B cell (primary cell): Measurements from ENCODE around the gene TFEB. TPM values are rescaled to one million over a fixed set of nuclear protein-coding genes. Genes with fewer than 3 reads are reported as not detected.

Experiments
- ATAC-seq: fragments of 200-7000 bp; cut with Tn5 transposase; one replicate; pipeline ENCODE4 v1.10.0; 2021; ENCODE audit warnings: low read depth, mild to moderate bottlenecking, moderate number of reproducible peaks, moderate library complexity
- CTCF ChIA-PET: fragments of 350-600 bp; sonication (Branson Sonifier 250); formaldehyde crosslinking; loops from one replicate; lab custom pipeline; 2021; ENCODE audit warnings: antibody characterized with exemption, inconsistent platforms; lab: Charles Lee
- POLR2A ChIA-PET: fragments of 350-600 bp; sonication (Branson Sonifier 250); formaldehyde crosslinking; loops from one replicate; lab custom pipeline; 2021; ENCODE audit warnings: antibody characterized with exemption; lab: Charles Lee
- DNase-seq: peaks from one replicate; pipeline ENCODE4 v3.0.0; 2013
- H2AFZ ChIP-seq: 2 replicates; pipeline ENCODE4 v1.6.1; 2012; ENCODE audit warnings: mild to moderate bottlenecking, low read depth, low read length; ENCODE audit not compliant: insufficient read depth, poor library complexity, severe bottlenecking
- H3K27ac ChIP-seq, 2 donors: 1 replicate in 1 of 2; 2 replicates in 1 of 2; pipeline ENCODE4 v1.5.1; 2012 to 2013; ENCODE audit warnings: low read length in 2 of 2, mild to moderate bottlenecking in 2 of 2, moderate library complexity in 1 of 2
- H3K27me3 ChIP-seq, 4 experiments: fragments of 200-600 bp in 1 of 4; sonication (generic) in 1 of 4; replicated peaks in 1 of 4; 1 replicate in 2 of 4; 2 replicates in 2 of 4; pipeline versions ENCODE4 v1.6.1 to v1.7.0; 2013 to 2016; ENCODE audit warnings: low read length in 3 of 4, mild to moderate bottlenecking in 2 of 4, mixed read lengths in 1 of 4, moderate library complexity in 1 of 4; ENCODE audit not compliant: insufficient read depth in 4 of 4, control insufficient read depth in 3 of 4; ENCODE audit errors: control extremely low read depth in 1 of 4
- H3K36me3 ChIP-seq, 2 experiments: replicated peaks in 1 of 2; 1 replicate in 1 of 2; 2 replicates in 1 of 2; pipeline versions ENCODE4 v1.6.1 to v1.7.1; 2013; ENCODE audit warnings: low read length in 1 of 2; ENCODE audit not compliant: insufficient read depth in 2 of 2, control insufficient read depth in 1 of 2; ENCODE audit errors: control extremely low read depth in 1 of 2, extremely low read depth in 1 of 2
- H3K4me1 ChIP-seq, 2 donors: fragments of 200-600 bp in 1 of 2; sonication (generic) in 1 of 2; 1 replicate in 1 of 2; 2 replicates in 1 of 2; pipeline versions ENCODE4 v1.5.1 to v1.6.1; 2013 to 2017; ENCODE audit warnings: low read length in 2 of 2; ENCODE audit not compliant: control insufficient read depth in 2 of 2, insufficient read depth in 2 of 2
- H3K4me2 ChIP-seq: replicated peaks from 2 replicates; pipeline ENCODE3; 2012; ENCODE audit warnings: mild to moderate bottlenecking, low read depth, low read length; ENCODE audit not compliant: poor library complexity, severe bottlenecking
- H3K4me3 ChIP-seq, 5 experiments: fragments of 200-600 bp in 1 of 5; sonication (generic) in 1 of 5; 1 replicate in 3 of 5; 2 replicates in 2 of 5; pipeline versions ENCODE4 v1.5.1 to v1.7.0; 2011 to 2016; ENCODE audit warnings: low read length in 4 of 5, mild to moderate bottlenecking in 4 of 5, low read depth in 2 of 5, control low read depth in 1 of 5, moderate library complexity in 1 of 5; ENCODE audit not compliant: insufficient read depth in 1 of 5; ENCODE audit errors: control extremely low read depth in 1 of 5, extremely low read depth in 1 of 5
- H3K79me2 ChIP-seq: fragments of 200-600 bp; sonication (generic); one replicate; pipeline ENCODE4 v1.6.0; 2016; ENCODE audit warnings: low read length; ENCODE audit not compliant: control insufficient read depth, insufficient read depth
- H3K9ac ChIP-seq: fragments of 200-600 bp; sonication (generic); 2 replicates; pipeline ENCODE4 v1.6.1; 2017; ENCODE audit warnings: mild to moderate bottlenecking, low read length, moderate library complexity
- H3K9me3 ChIP-seq, 3 donors: one replicate each; pipeline versions ENCODE4 v1.6.1 to v1.7.1; 2013; ENCODE audit warnings: low read length in 2 of 3; ENCODE audit not compliant: control insufficient read depth in 2 of 3, insufficient read depth in 1 of 3; ENCODE audit errors: control extremely low read depth in 1 of 3
- H4K20me1 ChIP-seq: 2 replicates; pipeline ENCODE4 v1.6.0; 2012; ENCODE audit warnings: mild to moderate bottlenecking, low read length; ENCODE audit not compliant: insufficient read depth, control insufficient read depth, poor library complexity, severe bottlenecking
- H3K27ac Mint-ChIP-seq: one replicate; pipeline ENCODE4 v1.8.0; 2021; ENCODE audit warnings: mixed read lengths
- H3K27me3 Mint-ChIP-seq: one replicate; pipeline ENCODE4 v1.8.0; 2021; ENCODE audit warnings: mixed read lengths
- H3K4me1 Mint-ChIP-seq: one replicate; pipeline ENCODE4 v1.8.0; 2021; ENCODE audit warnings: mixed read lengths
- H3K4me3 Mint-ChIP-seq: one replicate; pipeline ENCODE4 v1.8.0; 2021; ENCODE audit warnings: mixed read lengths
- H3K9me3 Mint-ChIP-seq: one replicate; pipeline ENCODE4 v1.8.0; 2022; ENCODE audit warnings: mixed read lengths; ENCODE audit not compliant: insufficient read depth
- CTCF ChIP-seq: fragments of 200-600 bp; IDR thresholded peaks from one replicate; pipeline ENCODE4 v1.8.0; 2022; ENCODE audit warnings: antibody characterized with exemption, mild to moderate bottlenecking
- EZH2 ChIP-seq: IDR thresholded peaks from 2 replicates; pipeline ENCODE4 v1.6.1; 2012; ENCODE audit warnings: borderline replicate concordance, low read depth, mild to moderate bottlenecking, moderate library complexity, low read length; ENCODE audit not compliant: insufficient read depth, poor library complexity, severe bottlenecking
- WGBS: methylation state at CpG from one replicate; pipeline ENCODE4 v1.1.5; 2013; ENCODE audit warnings: missing lambda C conversion rate; ENCODE audit not compliant: insufficient coverage; 5-methylcytosine and 5-hydroxymethylcytosine counted together
- intact Hi-C: fragments of 100-400 bp; cut with micrococcal nuclease; formaldehyde crosslinking; loops from one replicate; pipeline ENCODE4 v1.10.0; 2022
- polyA plus RNA-seq: library from polyadenylated mRNA; depleted of rRNA; stranded (reverse); fragments of >200 nt; gene quantifications from 2 replicates; pipeline ENCODE4 v1.2.3, GENCODE V29; 2012
- total RNA-seq, 2 donors: library from RNA; stranded (reverse); fragments of 120-200 nt in 1 of 2; gene quantifications; 1 replicate in 1 of 2; 2 replicates in 1 of 2; pipeline versions ENCODE4 v1.2.3 to v1.2.4, GENCODE V29; 2013 to 2022

The TFEB gene
- total and polyA plus RNA-seq, 2 donors (not counting 1 experiment from before 2014, with no cell fraction given): 113 to 148 TPM

DNA sequence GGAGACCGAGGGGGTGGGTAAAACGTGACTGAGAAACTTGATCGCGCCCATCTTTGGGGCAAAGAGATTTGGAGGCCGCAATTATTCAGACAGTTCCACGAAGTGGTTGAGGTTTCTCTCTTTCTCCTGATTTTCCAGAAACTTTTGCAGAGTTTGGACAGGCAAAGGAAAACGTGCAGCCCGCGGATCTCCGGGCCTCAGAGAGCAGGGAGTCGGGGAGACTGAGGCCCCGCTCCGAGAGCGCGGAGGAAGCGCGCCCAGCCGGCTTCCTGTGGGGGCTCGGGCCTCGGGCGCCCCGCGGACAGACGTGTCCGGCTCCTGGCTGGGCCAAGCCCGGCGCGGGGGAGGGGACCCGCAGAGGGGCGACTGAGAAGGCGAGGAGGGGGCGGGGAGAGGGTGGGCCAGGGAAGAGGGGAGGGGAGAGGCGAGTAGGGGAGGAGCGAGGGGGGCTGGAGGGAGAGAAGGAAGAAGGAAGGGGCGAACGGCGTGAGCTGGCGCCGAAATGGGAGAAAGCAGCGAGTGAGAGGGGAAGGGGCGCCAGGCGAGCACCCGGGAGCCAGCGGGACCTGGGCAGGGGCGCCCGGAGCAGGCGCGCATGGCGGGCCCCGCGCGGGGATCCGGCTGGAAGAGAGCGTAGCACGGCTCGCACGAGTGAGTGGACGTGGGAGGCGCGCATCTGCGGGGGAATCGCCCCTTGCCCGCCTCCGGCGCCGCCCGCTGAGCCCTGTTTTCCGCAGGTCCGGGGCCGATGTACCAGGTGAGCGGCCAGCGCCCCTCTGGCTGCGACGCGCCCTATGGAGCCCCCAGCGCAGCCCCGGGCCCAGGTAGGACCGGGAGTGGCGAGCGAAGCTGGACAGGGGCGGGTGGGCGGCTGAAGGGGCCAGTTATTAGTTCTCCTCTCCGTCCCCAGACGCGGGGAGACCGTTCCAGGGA lies 97.1 kb downstream of the TFEB start, which contains the start of gene MDFI:
MDFI (plus strand) TSS at position 467 of the 933 bp plus-strand sequence; CDS start at position 749, 282 bp downstream.
- no peaks in the 10 kb centered on the region for H3K9me3 Mint-ChIP-seq
- H3K27me3 ChIP-seq: peaks cover 0 to 61% (median 19%) of the 10 kb centered on the region in 4 experiments
- peak within 1 kb of the TSS; percentile 48 for H3K9ac ChIP-seq

More for the DNA sequence above, 97.1 kb downstream of the TFEB start, which contains the start of gene MDFI:
- DNase-seq: peak; percentile 30
- POLR2A ChIA-PET: no interaction called here
- WGBS: 1% methylated on average over 77 of the region's 86 CpGs
- CTCF ChIA-PET: no interaction called here
- intact Hi-C loops: no loop called here
- no peak for ATAC-seq
- H4K20me1 ChIP-seq: no peaks in the 10 kb centered on the region
- TF ChIP-seq CTCF (no peak), EZH2 (no peak)
- peaks cover 15% of the 10 kb centered on the region for H3K4me1 Mint-ChIP-seq
- no peaks in the 10 kb centered on the region for H3K36me3 ChIP-seq
- H3K4me2 ChIP-seq: peak within 1 kb of the TSS; percentile 86
- H3K27ac ChIP-seq: no peak within 1 kb of the TSS
- peak within 1 kb of the TSS in 3 of 5 experiments; percentile 38 to 61 (median 47) for H3K4me3 ChIP-seq
- H3K27ac Mint-ChIP-seq: no peak within 1 kb of the TSS
- H3K4me3 Mint-ChIP-seq: peak within 1 kb of the TSS; percentile 81
- no peaks in the 10 kb centered on the region for H3K79me2 ChIP-seq
- peaks cover 0 to 14% (median 0%) of the 10 kb centered on the region in 3 donors for H3K9me3 ChIP-seq
- H3K4me1 ChIP-seq: peaks cover 17 to 21% of the 10 kb centered on the region in 2 donors
- H3K27me3 Mint-ChIP-seq: peaks cover 67% of the 10 kb centered on the region
- H2AFZ ChIP-seq: peak within 1 kb of the TSS; percentile 58
